Adrenal gland (tissue), 5 donors: ENCODE results near the gene RBM39.

Experiments used
- POLR2A ChIP-seq, 2 donors: fragments of 450-650 bp; IDR thresholded peaks; one replicate each; pipeline ENCODE4 v1.6.1; 2017; ENCODE audit warnings: antibody characterized with exemption in 2 of 2, mild to moderate bottlenecking in 2 of 2, moderate library complexity in 1 of 2
- TF ChIP-seq, protein P1 (sequence below), 6 experiments: fragments of 450-650 bp in 4 of 6; fragments of 200-600 bp in 2 of 6; sonication (generic) in 1 of 6; IDR thresholded peaks; 1 replicate in 5 of 6; 2 replicates in 1 of 6; pipeline versions ENCODE4 v1.5.1 to v1.8.0; 2016 to 2021; ENCODE audit warnings: antibody characterized with exemption in 6 of 6, mild to moderate bottlenecking in 2 of 6, moderate library complexity in 1 of 6
- donor health status: DM: no; HTN: no; CAD: no.

DNA sequence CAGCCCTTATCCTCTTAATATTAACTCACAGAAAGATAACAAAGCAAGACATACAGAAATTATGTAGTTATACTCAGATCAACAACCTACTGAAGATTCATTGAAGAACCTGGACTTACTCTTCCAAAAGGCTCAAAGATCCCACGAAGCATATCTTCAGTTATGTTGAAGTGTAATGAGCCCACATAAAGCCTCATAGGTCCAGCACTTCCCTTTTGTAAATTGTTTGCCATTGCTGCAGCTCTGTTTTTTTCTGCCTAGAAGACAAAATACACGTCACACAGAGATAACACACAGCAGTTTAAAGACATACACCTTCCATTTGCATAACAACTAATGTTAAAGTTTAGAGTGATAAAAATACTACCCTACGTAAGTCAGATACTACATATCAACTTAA, 20.4 kb downstream of the RBM39 start:
- TF ChIP-seq, protein P1, sequence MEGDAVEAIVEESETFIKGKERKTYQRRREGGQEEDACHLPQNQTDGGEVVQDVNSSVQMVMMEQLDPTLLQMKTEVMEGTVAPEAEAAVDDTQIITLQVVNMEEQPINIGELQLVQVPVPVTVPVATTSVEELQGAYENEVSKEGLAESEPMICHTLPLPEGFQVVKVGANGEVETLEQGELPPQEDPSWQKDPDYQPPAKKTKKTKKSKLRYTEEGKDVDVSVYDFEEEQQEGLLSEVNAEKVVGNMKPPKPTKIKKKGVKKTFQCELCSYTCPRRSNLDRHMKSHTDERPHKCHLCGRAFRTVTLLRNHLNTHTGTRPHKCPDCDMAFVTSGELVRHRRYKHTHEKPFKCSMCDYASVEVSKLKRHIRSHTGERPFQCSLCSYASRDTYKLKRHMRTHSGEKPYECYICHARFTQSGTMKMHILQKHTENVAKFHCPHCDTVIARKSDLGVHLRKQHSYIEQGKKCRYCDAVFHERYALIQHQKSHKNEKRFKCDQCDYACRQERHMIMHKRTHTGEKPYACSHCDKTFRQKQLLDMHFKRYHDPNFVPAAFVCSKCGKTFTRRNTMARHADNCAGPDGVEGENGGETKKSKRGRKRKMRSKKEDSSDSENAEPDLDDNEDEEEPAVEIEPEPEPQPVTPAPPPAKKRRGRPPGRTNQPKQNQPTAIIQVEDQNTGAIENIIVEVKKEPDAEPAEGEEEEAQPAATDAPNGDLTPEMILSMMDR (IDR thresholded peaks at IDR 0.05), result no peak
- TF ChIP-seq POLR2A (IDR thresholded peaks at IDR 0.05), result no peak
